GM10266 (cell line): Measurements from ENCODE around the gene SHROOM4.

Experiments
- DNase-seq: peaks from one replicate; pipeline ENCODE4 v3.0.0; 2012; ENCODE audit errors: extremely low spot score
- CTCF ChIP-seq: IDR thresholded peaks from 2 replicates; pipeline ENCODE4 v1.5.1; 2012; ENCODE audit warnings: mild to moderate bottlenecking, low read depth; ENCODE audit not compliant: control insufficient read depth, insufficient read depth; ENCODE audit errors: missing control alignments

Gene SHROOM4

DNA sequence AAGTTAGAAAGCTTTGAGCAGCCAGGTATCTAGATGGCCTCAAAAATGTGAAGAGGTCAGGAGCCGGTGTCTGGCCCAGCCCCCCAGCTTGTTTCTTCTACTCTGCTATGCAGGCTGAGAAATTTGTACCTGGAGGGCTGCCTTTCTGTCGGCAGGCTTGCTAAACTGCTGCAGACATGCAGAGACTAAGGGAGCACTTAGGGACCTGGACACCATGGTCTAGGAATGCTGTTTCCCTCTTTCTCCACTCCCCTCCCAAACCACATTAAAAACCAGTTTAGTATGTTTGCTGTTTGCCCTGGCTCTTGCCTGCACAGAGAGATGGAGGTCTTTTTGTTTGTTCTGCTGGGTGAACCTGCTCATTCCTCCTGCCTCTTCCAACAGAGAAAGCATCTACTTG is 186.3 kb downstream of the SHROOM4 start:
- no peak for TF ChIP-seq CTCF
- DNase-seq = no peak

- TF ChIP-seq CTCF = no peak
- DNase-seq = no peak
Observed at GRCh38 chrX:50626432-50626831, 187.6 kb downstream of the SHROOM4 start.

DNA sequence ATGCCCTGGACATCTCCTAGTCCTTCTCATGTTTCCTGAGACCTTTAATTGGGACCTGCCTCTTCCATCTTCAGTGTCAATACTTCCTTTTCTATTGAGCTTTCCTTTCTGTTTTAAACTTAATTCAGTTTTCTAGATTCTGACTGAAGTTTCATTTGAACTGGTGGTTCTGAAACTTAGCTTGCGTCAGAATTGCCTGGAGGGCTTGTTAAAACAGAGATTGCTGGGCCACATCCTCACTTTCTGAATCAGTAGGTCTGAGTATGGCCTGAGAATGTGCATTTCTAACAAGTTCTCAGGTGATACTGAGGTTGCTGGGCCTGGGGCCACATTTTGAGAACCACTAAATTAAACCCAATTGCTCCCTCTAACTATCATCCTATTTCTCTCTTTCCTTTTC is 191.2 kb downstream of the SHROOM4 start:
- DNase-seq = no peak
- no peak for TF ChIP-seq CTCF

- DNase-seq = no peak
Observed at GRCh38 chrX:50618788-50619558, 195.0 kb downstream of the SHROOM4 start.

DNA sequence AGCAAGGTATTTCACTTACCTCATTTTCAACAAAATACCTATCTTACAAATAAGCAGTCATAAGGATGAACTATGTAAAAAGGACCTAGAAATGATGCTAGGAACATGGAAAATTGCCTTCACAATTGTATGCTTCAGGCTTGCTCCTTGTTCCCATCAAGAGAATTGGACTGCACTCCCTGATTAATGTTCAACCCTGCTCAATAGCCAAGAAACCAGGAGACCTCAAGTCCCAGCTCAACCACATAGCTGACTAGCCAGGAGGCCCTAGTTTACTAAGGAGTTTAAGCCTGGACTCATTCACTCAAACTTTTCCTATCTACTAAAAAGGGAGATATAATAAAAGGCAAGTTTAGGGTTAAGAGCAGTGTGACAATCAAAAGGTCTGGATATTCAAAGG is 196.8 kb downstream of the SHROOM4 start:
- no peak for TF ChIP-seq CTCF
- no peak for DNase-seq

More at GRCh38 chrX:50618788-50619558, 195.0 kb downstream of the SHROOM4 start:
- no peak for TF ChIP-seq CTCF

DNA sequence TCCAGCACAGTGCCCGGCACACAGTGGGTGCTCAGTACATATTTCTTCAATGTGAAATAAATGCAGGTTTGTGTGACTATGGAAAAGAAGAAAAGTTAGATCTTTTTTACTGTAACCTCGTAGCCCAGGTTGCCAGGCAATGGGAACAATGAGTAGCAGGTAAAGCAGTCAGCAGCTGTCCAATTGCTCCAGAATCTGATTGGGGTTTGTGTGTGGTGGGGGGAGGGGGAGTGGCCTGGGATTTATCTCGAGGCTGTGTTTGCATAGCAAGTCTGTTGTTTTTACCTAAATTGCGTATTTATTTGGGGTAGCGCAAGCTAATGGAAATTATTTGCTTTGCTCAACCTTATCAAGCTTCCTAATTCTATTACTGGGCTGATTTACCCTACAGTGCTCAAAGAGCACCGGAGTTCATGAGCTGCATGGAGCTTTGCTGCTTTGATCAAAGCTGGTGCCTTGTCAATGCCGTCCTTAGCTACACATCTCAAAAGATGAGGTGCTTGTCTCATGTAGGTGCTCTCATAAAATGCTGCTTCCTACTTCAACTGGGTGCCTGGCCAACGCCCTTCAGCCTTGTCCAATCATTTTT is 198.3 kb downstream of the SHROOM4 start:
- no peak for DNase-seq
- no peak for TF ChIP-seq CTCF

DNA sequence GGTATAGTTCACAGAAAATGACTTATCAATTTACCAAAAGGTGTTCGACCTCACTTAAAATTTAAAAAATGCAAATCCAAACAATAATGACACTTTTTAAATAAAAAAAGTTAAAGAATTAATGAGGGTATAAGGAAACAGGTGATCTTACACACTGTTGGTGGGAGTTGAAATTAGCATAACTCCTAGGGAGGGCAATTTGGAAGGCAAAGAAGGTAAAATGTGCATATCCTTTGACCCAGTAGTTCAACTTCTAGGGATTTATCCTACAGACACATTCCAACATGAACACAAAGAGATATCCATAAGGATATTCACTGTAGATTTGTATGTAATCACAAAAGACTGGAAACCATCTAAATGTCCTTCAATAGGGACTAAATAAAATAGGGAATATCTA is 199.5 kb downstream of the SHROOM4 start:
- TF ChIP-seq CTCF = no peak

More for the DNA sequence above, 199.5 kb downstream of the SHROOM4 start:
- no peak for DNase-seq
